GM04504 (cell line): Measurements from ENCODE around the gene PDE8B.

ENCODE experiments used
- DNase-seq: peaks from one replicate; pipeline ENCODE4 v3.0.0-alpha.2; 2012; ENCODE audit warnings: low read depth

The PDE8B gene

GRCh38 chr5:77325921-77326541 is 115.6 kb downstream of the PDE8B start:
- DNase-seq = no peak

DNA sequence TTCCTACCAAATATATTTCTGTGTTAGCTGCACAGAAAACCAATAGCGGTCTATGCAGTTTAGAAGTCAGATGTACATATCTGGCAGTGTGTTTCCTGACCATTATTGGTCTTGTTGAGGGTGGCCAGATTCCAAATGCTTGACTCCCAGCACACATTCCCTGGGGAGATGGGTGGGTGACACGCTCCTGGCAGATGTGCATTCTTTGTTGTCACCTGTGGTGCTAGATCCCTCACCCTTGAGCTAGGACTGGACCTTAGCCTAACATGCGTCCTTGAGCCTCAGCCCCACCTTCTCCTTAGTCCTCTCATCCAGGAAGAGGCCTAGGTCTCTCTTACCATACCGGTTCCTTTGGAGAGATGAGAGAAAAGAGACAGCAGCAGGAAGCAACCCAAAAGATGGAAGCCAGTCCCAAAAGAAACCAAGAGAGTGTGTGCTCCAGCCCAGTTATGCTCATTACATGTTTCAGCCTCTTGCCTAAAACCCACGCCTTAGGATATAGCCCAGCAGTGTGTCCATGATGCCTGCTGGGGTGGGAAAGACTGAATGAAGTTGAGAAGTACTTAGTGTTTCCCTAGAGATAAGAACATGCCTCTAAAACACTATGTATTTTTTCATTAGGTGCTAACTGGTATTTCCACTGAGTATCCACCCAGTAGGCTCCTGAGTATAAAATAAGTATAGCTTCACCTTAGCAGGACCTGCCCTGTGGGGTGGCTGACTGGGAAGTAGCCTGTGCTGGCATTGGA is 116.7 kb downstream of the PDE8B start:
- no peak for DNase-seq

DNA sequence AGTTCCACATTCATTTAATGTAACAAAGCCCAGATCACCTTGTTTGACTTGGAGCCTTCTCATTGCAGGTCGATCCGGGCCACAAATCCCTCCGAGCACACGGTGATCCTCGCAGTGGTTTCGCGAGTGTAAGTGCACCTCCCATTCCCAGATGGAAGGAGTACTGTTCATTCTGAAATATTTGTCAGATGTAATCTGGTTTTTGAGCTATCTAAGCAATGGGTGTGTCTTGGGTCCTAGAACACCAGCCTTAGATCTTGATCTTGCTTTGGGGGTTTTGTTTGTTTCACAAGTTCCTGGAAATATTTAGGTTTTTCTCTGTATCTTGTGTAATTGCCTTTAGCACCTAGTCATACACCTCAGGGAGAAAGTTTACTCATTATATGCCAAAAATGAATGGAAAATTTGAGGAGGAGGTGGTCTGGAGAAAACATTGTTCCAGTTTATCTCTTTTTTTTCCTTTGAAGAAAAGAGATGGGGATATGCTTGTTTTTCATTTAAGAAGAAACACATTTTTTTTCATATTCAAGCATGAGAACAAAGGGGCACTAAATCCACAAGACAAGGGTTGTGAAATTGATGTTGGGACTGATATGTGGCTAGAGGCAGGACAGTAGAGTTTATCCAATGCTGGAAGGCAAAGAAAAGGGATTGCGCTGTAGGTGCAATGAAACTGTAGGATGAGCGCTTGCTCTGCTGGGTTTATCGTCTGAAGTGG is 118.6 kb downstream of the PDE8B start:
- DNase-seq = no peak

- no peak for DNase-seq
Measured at GRCh38 chr5:77329664-77330430, 119.4 kb downstream of the PDE8B start.

DNA sequence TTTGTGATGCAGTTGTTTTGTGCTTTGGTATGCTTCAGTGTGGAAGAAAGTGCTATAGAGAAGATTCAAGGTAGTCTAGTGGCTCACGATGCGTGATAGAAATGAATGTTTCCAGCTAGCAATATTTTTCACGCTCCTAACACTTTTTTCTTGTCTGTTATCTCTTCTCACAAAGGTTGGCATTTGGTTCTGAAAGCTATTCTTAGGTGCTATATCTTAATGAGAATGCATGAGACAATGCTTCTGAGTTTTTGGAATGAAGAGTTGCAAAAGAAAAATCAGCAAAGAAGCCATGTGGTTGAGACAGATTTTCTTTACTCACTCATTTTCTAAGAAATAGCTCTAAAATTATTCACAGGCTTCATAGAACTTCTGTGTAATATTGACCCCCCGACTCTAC is 122.6 kb downstream of the PDE8B start:
- DNase-seq = no peak

DNA sequence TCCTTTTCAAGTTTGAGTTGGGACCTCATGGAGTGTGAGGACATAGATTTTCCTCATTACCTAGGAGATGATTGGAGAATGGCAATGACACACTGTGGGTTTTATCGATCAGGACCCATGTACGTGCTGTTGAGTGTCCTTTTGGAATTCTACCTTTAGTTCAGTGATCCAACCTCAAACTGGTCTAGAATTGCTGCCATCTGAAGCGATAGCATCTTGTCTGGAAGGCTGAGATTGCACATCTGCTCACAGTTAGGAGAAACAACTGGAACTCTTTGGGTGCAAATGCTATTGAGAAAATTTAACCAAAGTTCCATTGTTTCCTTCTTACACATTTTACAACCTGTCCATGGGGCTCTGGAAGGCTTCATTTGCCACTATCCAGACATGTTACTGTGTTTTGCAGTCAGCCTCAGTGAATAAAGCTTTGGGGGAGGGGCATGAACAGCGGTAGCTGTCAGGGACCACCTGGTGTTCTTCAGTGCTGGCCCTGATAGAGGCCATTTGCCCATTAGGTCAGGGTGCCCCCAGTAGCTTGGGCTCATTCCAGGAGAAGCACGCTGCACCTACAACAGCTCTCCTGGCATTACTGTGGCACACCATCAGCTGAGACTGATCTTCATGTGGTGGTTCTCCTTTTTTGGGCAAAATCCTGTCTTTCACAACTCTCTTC is 123.1 kb downstream of the PDE8B start:
- DNase-seq = no peak

- no peak for DNase-seq
Measured at GRCh38 chr5:77337246-77337645, 126.8 kb downstream of the PDE8B start.

- no peak for DNase-seq
Measured at GRCh38 chr5:77337686-77338085, 127.2 kb downstream of the PDE8B start.

GRCh38 chr5:77339337-77339890 is 128.9 kb downstream of the PDE8B start:
- no peak for DNase-seq

GRCh38 chr5:77343165-77343564 is 132.7 kb downstream of the PDE8B start:
- no peak for DNase-seq

- DNase-seq = no peak
Measured at GRCh38 chr5:77347435-77348098, 137.1 kb downstream of the PDE8B start.

DNA sequence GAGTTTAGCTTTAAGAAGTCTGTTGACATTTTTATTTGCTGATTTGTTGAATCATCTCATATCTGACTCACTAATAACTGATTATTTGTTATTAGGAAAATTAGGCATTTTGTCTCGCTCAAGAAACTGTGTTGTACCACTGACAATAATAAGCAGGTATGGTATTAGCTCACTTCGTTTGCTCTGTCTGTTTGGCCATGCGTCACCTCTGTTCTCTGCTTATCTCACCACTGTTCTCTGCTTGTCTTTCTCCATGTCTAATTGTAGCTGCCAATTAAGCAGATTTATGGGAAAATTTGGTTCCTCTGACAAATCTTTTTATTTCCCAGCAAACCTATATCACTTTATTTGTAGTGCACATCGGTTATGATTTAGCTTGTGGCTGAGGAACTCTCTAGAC is 142.8 kb downstream of the PDE8B start:
- no peak for DNase-seq

DNA sequence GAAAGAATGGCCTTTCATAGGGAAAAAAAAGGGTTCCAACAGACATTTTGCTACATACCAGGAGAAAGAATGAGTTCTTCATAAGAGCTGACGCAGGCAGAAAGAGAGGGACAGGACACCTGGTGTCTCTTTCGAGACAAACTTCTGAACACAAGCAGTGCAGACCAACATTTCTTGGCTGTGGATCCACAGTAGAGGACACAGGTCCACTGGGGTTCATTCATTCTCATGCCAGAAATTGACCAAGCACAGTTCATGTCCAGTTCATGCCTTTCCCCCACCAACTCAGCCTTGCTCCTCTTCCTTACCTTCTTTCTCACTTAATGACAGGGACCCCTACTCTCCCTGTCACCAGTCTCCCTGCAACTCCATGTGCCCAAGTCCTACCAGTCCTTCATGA is 144.0 kb downstream of the PDE8B start:
- DNase-seq = no peak

GRCh38 chr5:77355080-77355479 is 144.6 kb downstream of the PDE8B start:
- DNase-seq = no peak

GRCh38 chr5:77355751-77356150 is 145.3 kb downstream of the PDE8B start:
- DNase-seq = no peak

DNA sequence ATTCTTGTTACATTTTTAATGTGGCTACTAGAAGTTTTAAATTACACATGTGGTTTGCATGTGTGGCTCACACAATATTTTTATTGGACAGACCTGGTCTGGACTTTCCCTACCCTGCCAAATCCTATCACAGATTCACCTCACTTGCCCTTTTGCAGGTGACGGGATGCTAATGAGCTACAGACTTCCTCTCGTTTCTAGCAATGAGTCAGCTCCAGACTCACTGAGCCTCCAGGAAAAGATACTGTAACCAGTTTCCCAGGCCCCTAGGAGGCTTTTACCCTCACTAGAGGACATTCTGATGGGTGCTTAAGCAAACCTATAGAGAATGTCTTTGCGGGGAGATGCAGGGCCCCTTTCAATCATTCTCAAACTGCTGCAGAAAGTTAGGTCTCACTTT is 146.3 kb downstream of the PDE8B start:
- DNase-seq = peak; percentile 61

DNA sequence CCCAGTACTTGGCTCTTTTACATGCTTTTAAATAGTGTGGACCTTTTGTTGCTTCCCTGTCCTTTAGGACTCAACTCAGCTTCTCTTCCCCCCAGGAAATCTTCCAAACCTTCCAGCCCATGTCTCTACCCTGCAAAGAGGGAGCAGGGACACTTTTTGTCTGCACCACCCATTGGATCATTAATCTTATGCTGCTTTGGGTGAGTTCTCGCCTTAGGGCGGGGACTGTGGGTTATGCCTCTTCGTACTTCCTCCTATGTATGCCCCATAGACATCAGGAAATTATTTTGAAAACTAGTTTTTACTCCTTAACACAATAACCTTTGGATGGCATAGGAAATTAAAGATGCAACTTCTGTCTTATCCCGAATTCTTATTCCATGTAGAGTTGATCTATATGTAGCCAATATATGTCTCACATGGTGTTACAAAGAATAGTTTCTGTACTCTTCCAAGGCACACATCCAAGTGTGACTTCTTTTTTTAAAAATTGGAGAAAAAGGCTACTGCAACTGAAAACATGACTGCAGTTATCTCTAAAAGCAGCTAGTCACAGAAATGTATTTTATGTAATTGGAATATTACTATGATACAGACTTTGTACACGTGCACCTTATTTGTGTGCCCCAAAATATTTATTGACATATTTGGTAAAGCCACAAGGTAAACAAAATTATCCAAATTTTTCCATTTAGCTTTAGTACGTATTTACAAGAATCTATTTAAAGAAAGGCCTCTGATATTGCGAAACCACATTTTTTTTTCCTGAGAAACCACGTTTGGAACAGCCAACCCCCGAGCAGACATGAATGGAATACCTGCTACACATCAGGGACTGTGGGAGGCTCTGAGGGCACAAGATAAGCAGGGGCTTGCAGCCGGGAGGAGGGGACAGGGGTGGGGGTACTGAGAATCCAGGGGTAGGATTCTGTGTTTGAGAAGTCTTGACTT is 148.1 kb downstream of the PDE8B start:
- peak; percentile 65 for DNase-seq

- no peak for DNase-seq
Measured at GRCh38 chr5:77359231-77359630, 148.8 kb downstream of the PDE8B start.

GRCh38 chr5:77360381-77360780 is 149.9 kb downstream of the PDE8B start:
- peak; percentile 37 for DNase-seq

GRCh38 chr5:77360973-77361372 is 150.5 kb downstream of the PDE8B start:
- DNase-seq = no peak
